Body of pancreas (tissue), 4 donors: ENCODE data around the gene LMBRD1.

Experiments used
- CTCF ChIP-seq, 7 experiments: fragments of 450-650 bp in 4 of 7; fragments of 200-600 bp in 3 of 7; sonication (generic) in 3 of 7; IDR thresholded peaks; one replicate each; pipeline ENCODE4 v1.5.1; 2016 to 2019; ENCODE audit warnings: antibody characterized with exemption in 7 of 7
- POLR2A ChIP-seq, 3 donors: fragments of 450-650 bp; IDR thresholded peaks; one replicate each; pipeline ENCODE4 v1.6.1; 2016; ENCODE audit warnings: antibody characterized with exemption in 3 of 3, mild to moderate bottlenecking in 2 of 3

DNA sequence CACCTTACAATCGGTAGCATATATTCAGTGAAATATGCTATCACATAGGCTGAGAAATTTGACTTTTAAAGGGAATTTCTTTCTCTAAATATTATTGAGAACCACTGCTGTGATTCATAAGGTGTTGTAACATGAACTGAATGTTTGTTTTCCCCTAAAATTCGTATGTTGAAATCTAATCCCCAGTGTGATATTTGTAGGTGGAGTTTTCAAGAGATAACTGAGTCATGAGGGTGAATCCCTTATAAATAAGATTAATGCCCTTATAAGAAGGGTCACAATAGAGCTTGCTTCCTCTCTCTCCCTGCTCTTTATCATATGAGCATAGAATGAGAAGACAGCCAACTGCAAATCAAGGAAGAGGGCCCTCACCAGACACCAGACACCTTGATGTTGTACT, 64.8 kb downstream of the LMBRD1 start:
- TF ChIP-seq CTCF (IDR thresholded peaks at IDR 0.05) = no peak
- TF ChIP-seq POLR2A (IDR thresholded peaks at IDR 0.05) = no peak
